Myocyte (in vitro differentiated cells): ENCODE measurements around the gene MYCL. TPM values are rescaled to one million over a fixed set of nuclear protein-coding genes. Genes with fewer than 3 reads are reported as not detected.
"Not testable (repeated sequence)": the region's sequence is repeated elsewhere in the genome, so short reads cannot be mapped to it uniquely, and the experiment has no call there.

ENCODE experiments used
- DNase-seq: peaks from one replicate; pipeline ENCODE4 v3.0.0-alpha.2; 2012; ENCODE audit warnings: low read depth
- total RNA-seq: library from RNA; depleted of rRNA; stranded (reverse); fragments of >200 nt; gene quantifications from 2 replicates; pipeline ENCODE4 v1.2.3, GENCODE V29; 2014

MYCL gene
- total RNA-seq, 1 donor from 2014 or later: 77.9 TPM

- peak; percentile 71 for DNase-seq
Measured at GRCh38 chr1:39919545-39919944, 17.8 kb upstream of the MYCL start.

GRCh38 chr1:39917825-39918224, 16.1 kb upstream of the MYCL start:
- peak; percentile 13 for DNase-seq

- peak; percentile 9 for DNase-seq
Measured at GRCh38 chr1:39915499-39916129, 13.9 kb upstream of the MYCL start.

- DNase-seq: not testable (repeated sequence)
Measured at GRCh38 chr1:39913136-39913535, 11.4 kb upstream of the MYCL start.

- DNase-seq: no peak
Measured at GRCh38 chr1:39910263-39910662, 8.5 kb upstream of the MYCL start.

- DNase-seq: no peak
Measured at GRCh38 chr1:39908534-39908933, 6.8 kb upstream of the MYCL start.

GRCh38 chr1:39907528-39908453, 6.1 kb upstream of the MYCL start:
- DNase-seq: no peak

- no peak for DNase-seq
Measured at GRCh38 chr1:39905172-39905571, 3.5 kb upstream of the MYCL start.

- no peak for DNase-seq
Measured at GRCh38 chr1:39902460-39902807, 717 bp upstream of the MYCL start.

GRCh38 chr1:39901464-39901713, 328 bp downstream of the MYCL start:
- DNase-seq: no peak

- peak; percentile 64 for DNase-seq
Measured at GRCh38 chr1:39900662-39901463, 854 bp downstream of the MYCL start.

- DNase-seq: peak; percentile 55
Measured at GRCh38 chr1:39899611-39900538, 1.8 kb downstream of the MYCL start.

GRCh38 chr1:39898648-39899603, 2.8 kb downstream of the MYCL start:
- peak; percentile 94 for DNase-seq

- DNase-seq: peak; percentile 39
Measured at GRCh38 chr1:39898191-39898590, 3.5 kb downstream of the MYCL start.

GRCh38 chr1:39896909-39897685, 4.6 kb downstream of the MYCL start:
- DNase-seq: peak; percentile 99

- DNase-seq: peak; percentile 98
Measured at GRCh38 chr1:39895731-39896480, 5.8 kb downstream of the MYCL start.

- DNase-seq: peak; percentile 87
Measured at GRCh38 chr1:39894884-39895495, 6.7 kb downstream of the MYCL start.
